ENCODE data around the gene EFR3B. TPM values are rescaled to one million over a fixed set of nuclear protein-coding genes. Genes with fewer than 3 reads are reported as not detected.

The EFR3B gene
- total RNA-seq, 1 experiment from 2014 or later: not detected

GRCh38 chr2:25103287-25103871 is 61.5 kb downstream of the EFR3B start:
- ChIA-PET CTCF (no interaction called here), POLR2A (ENCODE audit: unreplicated experiment) (no interaction called here)
- no peak for DNase-seq
- H3F3A ChIP-seq (ENCODE audit: insufficient read depth, low read depth): no peaks in the 10 kb centered on the region; the same call in 1 of the 2 replicates
- H3K4me3 ChIP-seq: no peak overlapping the region
- BruUV-seq (replicated peaks): no TSS peak
- no peak overlapping the region for H2AFZ ChIP-seq
- no peak overlapping the region for H3K4me2 ChIP-seq
- H3K4me1 ChIP-seq (replicated peaks; ENCODE audit: insufficient read depth): peaks cover 13% of the 10 kb centered on the region
- intact Hi-C loops (cut with micrococcal nuclease; ENCODE audit: unreplicated experiment): no loop called here
- H3K27me3 ChIP-seq (ENCODE audit: insufficient read depth, low read depth): peaks cover 14% of the 10 kb centered on the region
- no peak overlapping the region for H3K27ac ChIP-seq
- no peaks in the 10 kb centered on the region for H3K79me2 ChIP-seq (ENCODE audit: low read depth)
- no peaks in the 10 kb centered on the region for H3K9me3 ChIP-seq (ENCODE audit: insufficient read depth, low read depth)
- TF ChIP-seq EZH2 (IDR thresholded peaks at IDR 0.05; ENCODE audit: low read depth) (no peak), CTCF (conservative IDR thresholded peaks at IDR 0.05) (no peak)
- no peaks in the 10 kb centered on the region for H3K36me3 ChIP-seq (ENCODE audit: low read depth)
- H3K9me2 ChIP-seq (ENCODE audit: insufficient read depth): no peaks in the 10 kb centered on the region
- no peaks in the 10 kb centered on the region for H4K20me1 ChIP-seq (ENCODE audit: insufficient read depth)

DNA sequence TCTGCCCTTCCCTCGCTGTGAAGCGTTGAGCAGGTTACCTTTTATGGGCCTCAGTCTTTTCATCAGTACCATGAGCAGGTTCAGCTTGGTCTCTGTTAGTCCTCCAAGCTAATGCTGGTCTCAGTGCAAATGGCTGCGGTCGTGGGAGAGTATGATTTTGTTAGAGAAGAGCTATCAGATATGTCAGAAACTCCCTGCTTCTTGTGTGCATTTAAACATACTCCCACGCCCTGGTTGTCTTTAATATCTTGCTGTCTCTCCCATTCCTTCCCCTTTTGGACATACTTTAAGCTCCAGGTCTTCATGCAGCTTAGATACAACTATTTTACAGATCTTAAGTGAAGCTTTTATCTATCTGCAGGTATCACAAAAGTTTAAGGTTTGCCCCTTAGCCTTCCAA is 62.9 kb downstream of the EFR3B start:
- H3K9me2 ChIP-seq (ENCODE audit: insufficient read depth): no peaks in the 10 kb centered on the region
- DNase-seq: no peak
- ChIA-PET CTCF (no interaction called here), POLR2A (ENCODE audit: unreplicated experiment) (no interaction called here)
- intact Hi-C loops (cut with micrococcal nuclease; ENCODE audit: unreplicated experiment): no loop called here
- no peak overlapping the region for H3K4me2 ChIP-seq
- TF ChIP-seq CTCF (conservative IDR thresholded peaks at IDR 0.05): no peak
- no peak for TF ChIP-seq EZH2 (IDR thresholded peaks at IDR 0.05; ENCODE audit: low read depth)
- H3K27ac ChIP-seq: no peak overlapping the region
- no peaks in the 10 kb centered on the region for H3K79me2 ChIP-seq (ENCODE audit: low read depth)
- H3K9me3 ChIP-seq (ENCODE audit: insufficient read depth, low read depth): no peaks in the 10 kb centered on the region
- peaks cover 14% of the 10 kb centered on the region for H3K27me3 ChIP-seq (ENCODE audit: insufficient read depth, low read depth)
- H2AFZ ChIP-seq: no peak overlapping the region
- H3F3A ChIP-seq (ENCODE audit: insufficient read depth, low read depth): no peaks in the 10 kb centered on the region; the same call in 1 of the 2 replicates
- no peaks in the 10 kb centered on the region for H4K20me1 ChIP-seq (ENCODE audit: insufficient read depth)
- BruUV-seq (replicated peaks): no TSS peak
- H3K36me3 ChIP-seq (ENCODE audit: low read depth): no peaks in the 10 kb centered on the region
- H3K4me3 ChIP-seq: no peak overlapping the region
- peaks cover 13% of the 10 kb centered on the region for H3K4me1 ChIP-seq (replicated peaks; ENCODE audit: insufficient read depth)

DNA sequence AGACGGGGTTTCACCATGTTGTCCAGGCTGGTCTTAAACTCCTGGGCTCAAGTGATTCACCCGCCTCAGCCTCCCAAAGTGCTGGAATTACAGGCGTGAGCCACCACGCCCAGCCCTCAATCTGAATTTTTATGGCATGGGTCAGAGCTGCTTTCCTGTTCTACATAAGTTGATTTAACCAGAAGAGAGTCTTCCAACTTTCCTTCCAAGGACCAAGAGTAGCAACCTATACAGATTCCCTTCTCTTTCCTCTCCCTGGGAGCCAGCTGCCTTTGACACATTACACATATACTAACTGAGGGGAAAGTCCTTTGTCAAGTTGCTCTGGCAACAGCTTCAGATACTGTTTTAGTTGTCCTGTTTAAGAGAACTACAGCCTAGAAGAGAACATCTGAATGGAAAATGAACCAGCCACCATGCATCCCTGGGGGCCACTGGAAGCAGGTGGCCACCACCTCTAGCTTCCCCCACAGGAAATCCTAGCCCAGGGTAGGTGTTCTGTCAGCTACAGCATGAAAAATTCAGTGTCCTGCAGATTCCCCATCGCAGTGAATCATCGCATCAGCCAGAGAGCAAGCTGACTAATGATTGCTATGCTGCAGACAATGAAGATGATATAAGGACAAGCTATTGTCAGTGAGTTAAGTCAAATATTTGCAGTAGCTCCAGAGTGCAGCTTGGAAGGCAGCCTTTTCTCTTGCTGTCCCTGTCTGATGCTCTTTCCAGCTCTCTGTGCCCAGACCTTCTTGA is 63.6 kb downstream of the EFR3B start:
- Histone ChIP-seq H3K27ac (no peak overlapping the region), H4K20me1 (ENCODE audit: insufficient read depth) (no peaks in the 10 kb centered on the region), H3F3A (ENCODE audit: insufficient read depth, low read depth) (no peaks in the 10 kb centered on the region; the same call in 1 of the 2 replicates), H3K79me2 (ENCODE audit: low read depth) (no peaks in the 10 kb centered on the region), H3K36me3 (ENCODE audit: low read depth) (no peaks in the 10 kb centered on the region), H3K4me3 (no peak overlapping the region), H3K4me2 (peak overlapping the region; percentile 20), H3K9me3 (ENCODE audit: insufficient read depth, low read depth) (no peaks in the 10 kb centered on the region), H2AFZ (no peak overlapping the region), H3K9me2 (ENCODE audit: insufficient read depth) (no peaks in the 10 kb centered on the region), H3K27me3 (ENCODE audit: insufficient read depth, low read depth) (peaks cover 18% of the 10 kb centered on the region), H3K4me1 (replicated peaks; ENCODE audit: insufficient read depth) (peaks cover 13% of the 10 kb centered on the region)
- TF ChIP-seq EZH2 (IDR thresholded peaks at IDR 0.05; ENCODE audit: low read depth): no peak
- TF ChIP-seq CTCF (conservative IDR thresholded peaks at IDR 0.05): no peak
- POLR2A ChIA-PET (ENCODE audit: unreplicated experiment): no interaction called here
- no TSS peak for BruUV-seq (replicated peaks)
- DNase-seq: peak in 1 of 2 experiments; percentile 46
- CTCF ChIA-PET: no interaction called here
- intact Hi-C loops (cut with micrococcal nuclease; ENCODE audit: unreplicated experiment): no loop called here

Data from PC-9 (cell line).